ENCODE results near the gene POU6F2. TPM values are rescaled to one million over a fixed set of nuclear protein-coding genes. Genes with fewer than 3 reads are reported as not detected.

POU6F2 gene
- total RNA-seq, 1 experiment from 2014 or later: 0.19 TPM

DNA sequence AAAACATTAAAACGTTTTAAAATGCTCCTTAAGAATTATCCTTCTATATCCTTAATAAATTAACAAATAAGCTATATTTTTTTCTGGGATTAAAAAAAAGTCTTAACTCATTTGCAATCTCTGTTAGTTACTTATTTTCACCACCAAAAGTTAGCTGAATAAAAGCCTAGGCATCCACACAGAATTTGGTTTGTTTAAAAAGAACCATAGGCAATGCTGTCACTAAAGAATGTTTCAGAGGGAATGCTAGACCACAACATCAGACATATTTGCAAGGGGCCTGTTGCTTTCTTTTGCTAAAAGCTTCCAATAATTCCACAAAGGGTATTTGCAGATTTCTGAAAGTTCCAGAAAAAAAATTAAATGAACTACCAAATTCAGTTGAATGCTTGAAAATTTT is 244.2 kb downstream of the POU6F2 start:
- BruUV-seq (replicated peaks): no TSS peak
- Mint-ChIP-seq H3K27me3 (ENCODE audit: insufficient read depth, unreplicated experiment) (peaks cover 26% of the 10 kb centered on the region), H3K4me3 (ENCODE audit: unreplicated experiment) (no peak overlapping the region), H3K4me1 (ENCODE audit: insufficient read depth, unreplicated experiment) (no peaks in the 10 kb centered on the region), H3K27ac (ENCODE audit: low read depth, unreplicated experiment) (no peak overlapping the region), H3K9me3 (ENCODE audit: unreplicated experiment) (no peaks in the 10 kb centered on the region), H3K36me3 (ENCODE audit: insufficient read depth, unreplicated experiment) (no peaks in the 10 kb centered on the region)
- POLR2A ChIA-PET: no interaction called here
- TF ChIP-seq, protein P1, sequence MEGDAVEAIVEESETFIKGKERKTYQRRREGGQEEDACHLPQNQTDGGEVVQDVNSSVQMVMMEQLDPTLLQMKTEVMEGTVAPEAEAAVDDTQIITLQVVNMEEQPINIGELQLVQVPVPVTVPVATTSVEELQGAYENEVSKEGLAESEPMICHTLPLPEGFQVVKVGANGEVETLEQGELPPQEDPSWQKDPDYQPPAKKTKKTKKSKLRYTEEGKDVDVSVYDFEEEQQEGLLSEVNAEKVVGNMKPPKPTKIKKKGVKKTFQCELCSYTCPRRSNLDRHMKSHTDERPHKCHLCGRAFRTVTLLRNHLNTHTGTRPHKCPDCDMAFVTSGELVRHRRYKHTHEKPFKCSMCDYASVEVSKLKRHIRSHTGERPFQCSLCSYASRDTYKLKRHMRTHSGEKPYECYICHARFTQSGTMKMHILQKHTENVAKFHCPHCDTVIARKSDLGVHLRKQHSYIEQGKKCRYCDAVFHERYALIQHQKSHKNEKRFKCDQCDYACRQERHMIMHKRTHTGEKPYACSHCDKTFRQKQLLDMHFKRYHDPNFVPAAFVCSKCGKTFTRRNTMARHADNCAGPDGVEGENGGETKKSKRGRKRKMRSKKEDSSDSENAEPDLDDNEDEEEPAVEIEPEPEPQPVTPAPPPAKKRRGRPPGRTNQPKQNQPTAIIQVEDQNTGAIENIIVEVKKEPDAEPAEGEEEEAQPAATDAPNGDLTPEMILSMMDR (IDR thresholded peaks at IDR 0.05; ENCODE audit: unreplicated experiment): no peak
- CTCF ChIA-PET: no interaction called here
- no peak for DNase-seq (ENCODE audit: unreplicated experiment)
- intact Hi-C loops (cut with micrococcal nuclease): no loop called here

DNA sequence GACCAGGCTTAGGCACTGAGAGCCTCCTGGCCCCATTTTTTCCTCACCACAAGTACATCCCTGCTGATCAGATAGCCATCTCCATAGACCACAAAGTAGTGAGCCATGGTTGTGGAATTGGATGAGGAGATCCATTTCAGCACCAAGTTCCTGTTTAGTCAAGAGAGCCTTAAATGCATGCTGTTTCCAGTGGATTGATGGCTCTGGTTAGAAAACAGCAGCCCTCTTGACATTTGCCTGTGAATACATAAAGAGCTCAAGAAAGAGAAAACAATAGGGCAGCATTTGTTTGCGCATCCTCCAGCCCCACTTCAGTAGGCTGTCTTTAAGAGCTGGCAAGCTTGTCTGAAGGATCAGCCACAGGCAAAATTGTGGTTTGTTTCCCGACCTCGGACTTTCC is 251.2 kb downstream of the POU6F2 start:
- intact Hi-C loops (cut with micrococcal nuclease): no loop called here
- TF ChIP-seq, protein P1 (IDR thresholded peaks at IDR 0.05; ENCODE audit: unreplicated experiment): no peak
- DNase-seq (ENCODE audit: unreplicated experiment): no peak
- Mint-ChIP-seq H3K4me3 (ENCODE audit: unreplicated experiment) (no peak overlapping the region), H3K9me3 (ENCODE audit: unreplicated experiment) (no peaks in the 10 kb centered on the region), H3K36me3 (ENCODE audit: insufficient read depth, unreplicated experiment) (no peaks in the 10 kb centered on the region), H3K27me3 (ENCODE audit: insufficient read depth, unreplicated experiment) (peaks cover 38% of the 10 kb centered on the region), H3K27ac (ENCODE audit: low read depth, unreplicated experiment) (no peak overlapping the region), H3K4me1 (ENCODE audit: insufficient read depth, unreplicated experiment) (no peaks in the 10 kb centered on the region)
- POLR2A ChIA-PET: no interaction called here
- no TSS peak for BruUV-seq (replicated peaks)
- CTCF ChIA-PET: interaction anchor here (0.7 kb wide), 1 partner anchor 18 kb away, joined by 3 read pairs; no protein-coding TSS in a partner anchor

DNA sequence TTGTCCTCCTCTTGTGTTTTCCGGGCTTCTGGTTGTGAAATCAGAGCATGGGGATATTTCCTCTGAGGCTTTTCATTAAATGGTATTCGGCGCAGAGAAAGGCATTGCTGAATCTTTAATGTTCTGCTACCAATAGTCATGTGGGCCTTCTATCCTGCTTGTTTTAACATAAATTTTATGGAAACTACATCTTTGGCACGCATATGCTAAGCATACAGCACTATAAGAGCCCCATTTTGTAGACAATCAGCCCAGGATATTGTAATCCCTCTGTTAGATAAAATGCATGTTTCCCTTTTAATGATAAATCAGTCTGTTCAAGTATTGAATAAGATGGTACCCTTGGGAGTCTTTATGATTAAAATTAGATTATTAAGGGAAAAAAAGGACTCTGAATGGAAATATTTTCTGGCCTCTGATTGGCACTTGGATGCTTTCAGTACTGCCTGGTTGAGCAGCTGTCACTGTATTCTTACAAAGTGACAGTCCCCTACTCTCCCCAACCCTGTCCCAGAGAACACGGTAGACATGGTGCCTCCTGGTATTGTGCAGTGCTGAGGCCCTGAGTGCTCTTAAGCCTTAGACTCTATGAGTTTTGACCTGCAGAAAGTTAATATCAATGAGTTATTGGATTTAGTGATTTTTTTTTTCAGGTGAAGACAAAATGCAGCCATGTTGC is 256.3 kb downstream of the POU6F2 start:
- TF ChIP-seq, protein P1 (IDR thresholded peaks at IDR 0.05; ENCODE audit: unreplicated experiment): no peak
- DNase-seq (ENCODE audit: unreplicated experiment): no peak
- Mint-ChIP-seq H3K27me3 (ENCODE audit: insufficient read depth, unreplicated experiment) (peaks cover 60% of the 10 kb centered on the region), H3K36me3 (ENCODE audit: insufficient read depth, unreplicated experiment) (no peaks in the 10 kb centered on the region), H3K9me3 (ENCODE audit: unreplicated experiment) (no peaks in the 10 kb centered on the region), H3K4me3 (ENCODE audit: unreplicated experiment) (no peak overlapping the region), H3K4me1 (ENCODE audit: insufficient read depth, unreplicated experiment) (no peaks in the 10 kb centered on the region), H3K27ac (ENCODE audit: low read depth, unreplicated experiment) (no peak overlapping the region)
- no TSS peak for BruUV-seq (replicated peaks)
- intact Hi-C loops (cut with micrococcal nuclease): no loop called here
- POLR2A ChIA-PET: no interaction called here
- CTCF ChIA-PET: interaction anchor here (0.6 kb wide), 1 partner anchor 294 kb away, joined by 3 read pairs; no protein-coding TSS in a partner anchor

DNA sequence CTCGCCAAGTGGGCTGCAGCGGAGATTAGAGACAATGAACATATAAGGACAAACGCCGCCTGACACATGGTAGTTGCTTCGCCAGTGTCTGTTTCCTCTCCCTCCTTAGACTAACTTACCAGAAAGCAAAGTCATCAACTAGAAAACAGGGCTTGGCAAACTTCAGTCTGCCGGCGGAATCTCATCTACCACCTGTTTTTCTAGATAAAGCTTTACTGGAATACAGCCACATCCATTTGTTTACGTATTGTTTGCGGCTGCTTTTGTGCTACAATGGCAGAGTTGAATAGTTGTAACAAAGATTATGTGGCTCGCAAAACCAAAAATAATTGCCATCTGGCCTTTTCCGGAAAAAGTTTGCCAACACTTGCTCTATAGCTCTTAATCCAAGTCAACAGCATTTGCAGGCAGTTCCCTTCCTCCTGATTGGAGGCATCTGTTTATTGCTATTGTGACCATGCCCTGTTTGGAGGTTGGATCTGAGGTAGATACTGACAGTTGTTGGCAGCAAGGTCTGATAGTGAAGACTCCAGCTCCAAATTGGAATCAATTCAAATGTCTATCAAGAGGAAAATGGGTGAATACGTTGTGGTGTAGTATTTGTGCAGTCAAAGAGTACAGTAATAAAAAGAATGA is 260.6 kb downstream of the POU6F2 start:
- ChIA-PET POLR2A (interaction anchor here (0.6 kb wide), 1 partner anchor 52 kb away, joined by 3 read pairs; no protein-coding TSS in a partner anchor), CTCF (interaction anchor here (0.6 kb wide), 1 partner anchor 169 kb away, joined by 3 read pairs; no protein-coding TSS in a partner anchor)
- no peaks in the 10 kb centered on the region for H3K9me3 Mint-ChIP-seq (ENCODE audit: unreplicated experiment)
- H3K27ac Mint-ChIP-seq (ENCODE audit: low read depth, unreplicated experiment): no peak overlapping the region
- H3K4me1 Mint-ChIP-seq (ENCODE audit: insufficient read depth, unreplicated experiment): no peaks in the 10 kb centered on the region
- H3K36me3 Mint-ChIP-seq (ENCODE audit: insufficient read depth, unreplicated experiment): no peaks in the 10 kb centered on the region
- TF ChIP-seq, protein P1 (IDR thresholded peaks at IDR 0.05; ENCODE audit: unreplicated experiment): no peak
- H3K27me3 Mint-ChIP-seq (ENCODE audit: insufficient read depth, unreplicated experiment): peaks cover 94% of the 10 kb centered on the region
- no peak overlapping the region for H3K4me3 Mint-ChIP-seq (ENCODE audit: unreplicated experiment)
- no TSS peak for BruUV-seq (replicated peaks)
- no peak for DNase-seq (ENCODE audit: unreplicated experiment)
- intact Hi-C loops (cut with micrococcal nuclease): no loop called here

Measured in MCF 10A (cell line).